Measurements from ENCODE around the gene ESR1.

The ESR1 gene

DNA sequence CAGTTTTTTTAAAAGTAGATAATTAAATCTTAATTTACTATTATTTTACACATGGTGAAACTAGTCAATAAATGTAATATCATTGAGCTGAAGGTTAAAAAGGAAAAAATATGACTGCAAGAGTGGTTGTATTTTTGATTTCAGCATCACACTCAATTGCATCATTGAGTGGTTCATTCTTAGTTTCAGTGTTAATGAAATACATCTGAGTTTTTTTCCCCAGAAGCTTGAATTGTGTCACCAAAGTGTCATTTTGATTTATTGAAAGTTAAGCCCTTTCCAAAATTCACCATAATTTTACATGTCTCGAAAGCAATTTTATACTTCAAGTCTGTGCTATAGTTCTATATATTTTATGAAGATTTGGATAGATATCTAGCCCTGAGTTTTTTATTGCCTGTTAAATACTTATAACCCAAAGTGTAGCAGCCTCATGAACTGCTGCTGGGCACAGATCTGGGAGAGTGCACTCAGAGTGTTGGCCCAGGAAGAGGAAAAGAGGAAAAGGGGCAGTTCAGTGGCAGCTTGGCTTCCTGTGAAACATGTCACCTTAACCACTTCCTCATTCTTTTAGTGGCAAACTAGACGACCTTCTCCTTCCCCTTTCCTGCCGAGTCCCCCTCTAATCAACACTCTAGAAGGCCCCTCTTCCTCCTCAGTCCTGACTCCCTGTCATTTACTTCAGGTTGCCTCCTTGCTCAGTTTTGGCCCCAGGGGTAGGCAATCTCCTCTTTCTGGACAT, 140.7 kb downstream of the ESR1 start:
- TF ChIP-seq EZH2phosphoT487 (IDR thresholded peaks at IDR 0.05; ENCODE audit: borderline replicate concordance, low read length) (no peak), CTCF (IDR thresholded peaks at IDR 0.05; ENCODE audit: low read depth, low read length, poor library complexity, severe bottlenecking) (no peak)
- Histone ChIP-seq H3K4me3 (ENCODE audit: low read length) (peak overlapping the region; percentile 47), H3K36me3 (ENCODE audit: control insufficient read depth, low read length) (no peaks in the 10 kb centered on the region), H3K27ac (ENCODE audit: low read depth, low read length) (no peak overlapping the region), H3K79me2 (ENCODE audit: control insufficient read depth, low read length) (no peaks in the 10 kb centered on the region), H3K9me3 (ENCODE audit: control insufficient read depth, insufficient read depth, low read length) (no peaks in the 10 kb centered on the region), H3K4me2 (ENCODE audit: low read length) (peak overlapping the region; percentile 72), H4K20me1 (ENCODE audit: control insufficient read depth, insufficient read depth, low read depth, low read length) (no peaks in the 10 kb centered on the region), H3K27me3 (ENCODE audit: control insufficient read depth, low read length) (no peaks in the 10 kb centered on the region), H3F3A (ENCODE audit: control insufficient read depth, insufficient read depth) (no peaks in the 10 kb centered on the region), H3K4me1 (ENCODE audit: control insufficient read depth, low read length) (peaks cover 14% of the 10 kb centered on the region), H3K9me2 (replicated peaks; ENCODE audit: control insufficient read depth, low read length) (0 out of 2 replicates have a peak, but pooled peaks cover 4% of the 10 kb centered on the region)

DNA sequence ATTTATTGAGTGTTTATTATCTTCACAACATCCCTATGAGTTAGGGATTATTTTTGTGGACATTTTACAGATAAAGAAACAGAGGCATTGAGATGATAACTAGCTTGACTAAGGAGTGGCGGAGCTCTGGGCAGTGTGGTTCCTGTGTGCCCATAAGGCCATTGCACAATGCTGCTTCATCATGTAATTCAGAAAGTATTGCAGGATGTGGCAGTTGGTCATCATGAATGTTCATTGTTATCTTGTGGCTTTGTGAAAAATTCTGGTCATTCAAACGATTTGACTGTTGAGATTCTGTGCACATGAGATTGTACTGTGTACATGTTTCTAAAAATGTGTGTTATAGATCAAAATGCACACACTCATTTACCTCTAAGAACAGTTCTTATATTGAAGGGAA, 150.8 kb downstream of the ESR1 start:
- H3K27ac ChIP-seq (ENCODE audit: low read depth, low read length), result no peak overlapping the region

GRCh38 chr6:151959086-151959485, 151.6 kb downstream of the ESR1 start:
- H3K27me3 ChIP-seq (ENCODE audit: control insufficient read depth, low read length), result no peaks in the 10 kb centered on the region
- H3K79me2 ChIP-seq (ENCODE audit: control insufficient read depth, low read length), result no peaks in the 10 kb centered on the region
- H4K20me1 ChIP-seq (ENCODE audit: control insufficient read depth, insufficient read depth, low read depth, low read length), result no peaks in the 10 kb centered on the region
- no peaks in the 10 kb centered on the region for H3F3A ChIP-seq (ENCODE audit: control insufficient read depth, insufficient read depth)
- H3K9me2 ChIP-seq (replicated peaks; ENCODE audit: control insufficient read depth, low read length), result no peaks in the 10 kb centered on the region
- no peaks in the 10 kb centered on the region for H3K36me3 ChIP-seq (ENCODE audit: control insufficient read depth, low read length)
- no peaks in the 10 kb centered on the region for H3K9me3 ChIP-seq (ENCODE audit: control insufficient read depth, insufficient read depth, low read length)
- H3K27ac ChIP-seq (ENCODE audit: low read depth, low read length), result no peak overlapping the region
- no peaks in the 10 kb centered on the region for H3K4me1 ChIP-seq (ENCODE audit: control insufficient read depth, low read length)
- H3K4me3 ChIP-seq (ENCODE audit: low read length), result no peak overlapping the region
- no peak for TF ChIP-seq CTCF (IDR thresholded peaks at IDR 0.05; ENCODE audit: low read depth, low read length, poor library complexity, severe bottlenecking)
- no peak for TF ChIP-seq EZH2phosphoT487 (IDR thresholded peaks at IDR 0.05; ENCODE audit: borderline replicate concordance, low read length)
- no peak overlapping the region for H3K4me2 ChIP-seq (ENCODE audit: low read length)

More for the DNA sequence above, 150.8 kb downstream of the ESR1 start:
- H3K4me2 ChIP-seq (ENCODE audit: low read length), result no peak overlapping the region
- no peak overlapping the region for H3K4me3 ChIP-seq (ENCODE audit: low read length)
- no peaks in the 10 kb centered on the region for H3K36me3 ChIP-seq (ENCODE audit: control insufficient read depth, low read length)
- no peaks in the 10 kb centered on the region for H3F3A ChIP-seq (ENCODE audit: control insufficient read depth, insufficient read depth)
- H3K9me3 ChIP-seq (ENCODE audit: control insufficient read depth, insufficient read depth, low read length), result no peaks in the 10 kb centered on the region
- no peaks in the 10 kb centered on the region for H4K20me1 ChIP-seq (ENCODE audit: control insufficient read depth, insufficient read depth, low read depth, low read length)
- TF ChIP-seq CTCF (IDR thresholded peaks at IDR 0.05; ENCODE audit: low read depth, low read length, poor library complexity, severe bottlenecking) (no peak), EZH2phosphoT487 (IDR thresholded peaks at IDR 0.05; ENCODE audit: borderline replicate concordance, low read length) (no peak)
- no peaks in the 10 kb centered on the region for H3K27me3 ChIP-seq (ENCODE audit: control insufficient read depth, low read length)
- no peaks in the 10 kb centered on the region for H3K9me2 ChIP-seq (replicated peaks; ENCODE audit: control insufficient read depth, low read length)
- H3K4me1 ChIP-seq (ENCODE audit: control insufficient read depth, low read length), result no peaks in the 10 kb centered on the region
- H3K79me2 ChIP-seq (ENCODE audit: control insufficient read depth, low read length), result no peaks in the 10 kb centered on the region

All from DOHH2 (cell line).